Measurements from ENCODE around the gene LRMDA. TPM values are rescaled to one million over a fixed set of nuclear protein-coding genes. Genes with fewer than 3 reads are reported as not detected.

The LRMDA gene
- total RNA-seq, 1 experiment from 2014 or later, result 4.8 TPM

- Histone ChIP-seq H3K4me3 (replicated peaks in 1 of 2; ENCODE audit: low read depth in 1 of 2, low read length in 2 of 2) (no peak overlapping the region), H3K27me3 (ENCODE audit: insufficient read depth, low read length) (peaks cover 19% of the 10 kb centered on the region; the same call in 1 of the 2 replicates), H3K79me2 (ENCODE audit: insufficient read depth, low read length) (no peaks in the 10 kb centered on the region), H3K36me3 (ENCODE audit: control insufficient read depth in 1 of 2, insufficient read depth in 2 of 2, low read length in 2 of 2) (no peaks in the 10 kb centered on the region), H3K4me2 (ENCODE audit: low read length) (no peak overlapping the region), H3K27ac (ENCODE audit: low read depth, low read length) (no peak overlapping the region), H2AFZ (ENCODE audit: low read depth, low read length, poor library complexity, severe bottlenecking) (no peak overlapping the region), H3K9ac (ENCODE audit: low read length) (no peak overlapping the region), H4K20me1 (ENCODE audit: insufficient read depth) (no peaks in the 10 kb centered on the region), H3K9me3 (ENCODE audit: control insufficient read depth in 1 of 2, insufficient read depth in 1 of 2, low read depth in 1 of 2, low read length in 2 of 2) (no peaks in the 10 kb centered on the region), H3K9me2 (ENCODE audit: insufficient read depth) (no peaks in the 10 kb centered on the region), H3K4me1 (ENCODE audit: control insufficient read depth in 1 of 2, insufficient read depth in 2 of 2, low read length in 2 of 2) (no peaks in the 10 kb centered on the region)
- TF ChIP-seq SP1 (IDR thresholded peaks at IDR 0.05; ENCODE audit: low read depth), result no peak
- intact Hi-C loops (cut with micrococcal nuclease), result no loop called here
- CTCF ChIA-PET, result no interaction called here
- POLR2A ChIA-PET, result no interaction called here
- no TSS peak for BruUV-seq (replicated peaks)
- ATAC-seq (no peak), DNase-seq (ENCODE audit: low read depth, low spot score) (no peak)
- RAD21 ChIA-PET (ENCODE audit: low non-redundant PET in 1 of 2, low total read pairs in 2 of 2, uncharacterized antibody in 2 of 2, unreplicated experiment in 2 of 2), result no interaction called here
These were observed 193.2 kb downstream of the LRMDA start for GRCh38 chr10:75624638-75625037.

- ChIA-PET POLR2A (no interaction called here), CTCF (no interaction called here), RAD21 (ENCODE audit: low non-redundant PET in 1 of 2, low total read pairs in 2 of 2, uncharacterized antibody in 2 of 2, unreplicated experiment in 2 of 2) (no interaction called here)
- H3K4me2 ChIP-seq (ENCODE audit: low read length), result no peak overlapping the region
- no peaks in the 10 kb centered on the region for H3K9me2 ChIP-seq (ENCODE audit: insufficient read depth)
- ATAC-seq, result no peak
- H3K27ac ChIP-seq (ENCODE audit: low read depth, low read length), result no peak overlapping the region
- no peak for TF ChIP-seq SIN3A (IDR thresholded peaks at IDR 0.05; ENCODE audit: low read depth)
- TF ChIP-seq EGR1 (IDR thresholded peaks at IDR 0.05; ENCODE audit: low read depth), result no peak
- TF ChIP-seq ZBTB33 (IDR thresholded peaks at IDR 0.05; ENCODE audit: extremely low read depth, insufficient replicate concordance, low read length), result no peak
- no peak for TF ChIP-seq ZFX (IDR thresholded peaks at IDR 0.05)
- TF ChIP-seq EZH2phosphoT487 (IDR thresholded peaks at IDR 0.05; ENCODE audit: borderline replicate concordance), result no peak
- TF ChIP-seq SRF (IDR thresholded peaks at IDR 0.05; ENCODE audit: low read depth), result no peak
- no peak for TF ChIP-seq RAD21 (IDR thresholded peaks at IDR 0.05; ENCODE audit: low read depth)
- no peak for TF ChIP-seq POLR2AphosphoS5 (IDR thresholded peaks at IDR 0.05; ENCODE audit: low read depth, low read length)
- TF ChIP-seq ELF1 (IDR thresholded peaks at IDR 0.05; ENCODE audit: borderline replicate concordance, low read depth), result no peak
- no peak for TF ChIP-seq FOSL1 (IDR thresholded peaks at IDR 0.05; ENCODE audit: low read depth)
- no peak for TF ChIP-seq EZH2 (IDR thresholded peaks at IDR 0.05)
- TF ChIP-seq ZNF274 (IDR thresholded peaks at IDR 0.05; ENCODE audit: low read depth, low read length), result no peak
- H3K4me1 ChIP-seq (ENCODE audit: control insufficient read depth in 1 of 2, insufficient read depth in 2 of 2, low read length in 2 of 2), result no peaks in the 10 kb centered on the region
- H3K4me3 ChIP-seq (replicated peaks in 1 of 2; ENCODE audit: low read depth in 1 of 2, low read length in 2 of 2), result no peak overlapping the region
- BruUV-seq (replicated peaks), result no TSS peak
- no peaks in the 10 kb centered on the region for H3K36me3 ChIP-seq (ENCODE audit: control insufficient read depth in 1 of 2, insufficient read depth in 2 of 2, low read length in 2 of 2)
- no peak overlapping the region for H3K9ac ChIP-seq (ENCODE audit: low read length)
- no peak overlapping the region for H2AFZ ChIP-seq (ENCODE audit: low read depth, low read length, poor library complexity, severe bottlenecking)
- H3K79me2 ChIP-seq (ENCODE audit: insufficient read depth, low read length), result no peaks in the 10 kb centered on the region
- DNase-seq (ENCODE audit: low read depth, low spot score), result no peak
- no peaks in the 10 kb centered on the region for H4K20me1 ChIP-seq (ENCODE audit: insufficient read depth)
- no peaks in the 10 kb centered on the region for H3K9me3 ChIP-seq (ENCODE audit: control insufficient read depth in 1 of 2, insufficient read depth in 1 of 2, low read depth in 1 of 2, low read length in 2 of 2)
- H3K27me3 ChIP-seq (ENCODE audit: insufficient read depth, low read length), result peaks cover 7% of the 10 kb centered on the region; the same call in 1 of the 2 replicates
- intact Hi-C loops (cut with micrococcal nuclease), result no loop called here
These were observed 199.3 kb downstream of the LRMDA start for GRCh38 chr10:75630746-75631145.

Data from HCT116 (cell line).